Omental fat pad (tissue), 4 donors: ENCODE data around the gene AZIN2. TPM values are rescaled to one million over a fixed set of nuclear protein-coding genes. Genes with fewer than 3 reads are reported as not detected.
"Not testable (repeated sequence)": the region's sequence is repeated elsewhere in the genome, so short reads cannot be mapped to it uniquely, and the experiment has no call there.

Experiments used
- ATAC-seq: fragments of 150-250 bp; one replicate; pipeline ENCODE4 v1.9.1; 2016; ENCODE audit warnings: mild to moderate bottlenecking, moderate library complexity; ENCODE audit not compliant: low FRiP score
- DNase-seq: peaks from one replicate; pipeline ENCODE4 v3.0.0-alpha.2; 2019; ENCODE audit warnings: low spot score
- CTCF ChIP-seq, 3 donors: fragments of 450-650 bp; IDR thresholded peaks; one replicate each; pipeline ENCODE4 v1.5.1; 2016 to 2017; ENCODE audit warnings: antibody characterized with exemption in 3 of 3, mild to moderate bottlenecking in 3 of 3, moderate library complexity in 2 of 3
- total RNA-seq, 4 donors: library from RNA; depleted of rRNA; stranded (reverse); fragments of >200 nt; gene quantifications; one replicate each; pipeline ENCODE4 v1.1.0, GENCODE V29; 2016

AZIN2 gene
- total RNA-seq, 4 donors from 2014 or later = 1.8 to 5.3 (median 3.5) TPM

GRCh38 chr1:33041026-33041425 is 39.9 kb upstream of the AZIN2 start:
- DNase-seq (no peak), ATAC-seq (no peak)
- no peak for TF ChIP-seq CTCF (IDR thresholded peaks at IDR 0.05)

GRCh38 chr1:33042831-33043230 is 38.1 kb upstream of the AZIN2 start:
- DNase-seq = no peak
- no peak for ATAC-seq
- TF ChIP-seq CTCF (IDR thresholded peaks at IDR 0.05) = no peak

GRCh38 chr1:33043267-33044092 is 37.5 kb upstream of the AZIN2 start:
- DNase-seq (no peak), ATAC-seq (no peak)
- TF ChIP-seq CTCF (IDR thresholded peaks at IDR 0.05) = no peak

- TF ChIP-seq CTCF (IDR thresholded peaks at IDR 0.05) = no peak
- no peak for ATAC-seq
- no peak for DNase-seq
Observed at GRCh38 chr1:33045246-33045645, 35.7 kb upstream of the AZIN2 start.

GRCh38 chr1:33045814-33046213 is 35.1 kb upstream of the AZIN2 start:
- TF ChIP-seq CTCF (IDR thresholded peaks at IDR 0.05) = no peak
- ATAC-seq (no peak), DNase-seq (no peak)

- ATAC-seq, DNase-seq: not testable (repeated sequence)
Observed at GRCh38 chr1:33046234-33046633, 34.7 kb upstream of the AZIN2 start.

- ATAC-seq = no peak
- TF ChIP-seq CTCF (IDR thresholded peaks at IDR 0.05) = no peak
- no peak for DNase-seq
Observed at GRCh38 chr1:33047290-33047689, 33.7 kb upstream of the AZIN2 start.
